Stimulated activated CD8-positive, alpha-beta memory T cell treated with anti-CD3 and anti-CD28 coated beads, Interleukin-15, amount 100 ng/mL, for 1 hour (primary cell): ENCODE data around the gene MLX.

Source experiments
- DNase-seq: peaks from one replicate; pipeline ENCODE4 v3.0.0-alpha.2; 2020; ENCODE audit warnings: low read depth

MLX gene

DNA sequence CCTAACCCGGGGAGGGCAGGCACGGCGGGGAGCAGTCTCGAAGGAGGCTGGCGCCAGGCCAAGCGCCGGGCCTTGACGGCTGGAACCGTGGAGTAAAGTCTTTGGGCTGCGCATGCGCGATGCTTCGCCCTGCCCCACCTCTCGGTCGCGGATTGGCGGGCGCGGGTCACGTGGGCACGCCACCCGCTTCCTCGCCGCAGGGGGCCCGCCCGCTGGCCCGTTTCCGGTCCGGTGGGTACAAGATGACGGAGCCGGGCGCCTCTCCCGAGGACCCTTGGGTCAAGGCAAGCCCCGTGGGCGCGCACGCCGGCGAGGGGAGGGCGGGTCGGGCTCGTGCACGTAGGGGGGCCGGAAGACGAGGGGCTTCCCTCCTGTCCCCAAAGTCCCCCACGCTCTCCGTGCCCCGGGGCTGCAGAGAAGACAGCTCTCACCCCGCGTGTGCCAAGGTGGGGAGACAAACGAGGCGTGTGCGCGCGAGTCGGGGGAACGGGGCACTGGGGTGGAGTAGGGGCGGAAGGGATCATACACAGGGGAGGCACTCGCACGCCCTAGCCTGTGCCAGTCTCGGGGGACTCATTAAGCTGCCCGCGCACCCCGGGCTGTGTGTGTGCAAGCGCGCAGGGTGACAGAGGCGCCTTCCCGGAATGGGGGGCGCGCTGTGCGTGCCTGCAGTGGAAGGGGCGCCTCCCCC, at the start of gene MLX:
Gene MLX, plus strand, starts transcription at position 218 of the 691 bp plus-strand sequence. Its CDS starts 25 bp downstream, at position 243.
- peak; percentile 79 for DNase-seq

DNA sequence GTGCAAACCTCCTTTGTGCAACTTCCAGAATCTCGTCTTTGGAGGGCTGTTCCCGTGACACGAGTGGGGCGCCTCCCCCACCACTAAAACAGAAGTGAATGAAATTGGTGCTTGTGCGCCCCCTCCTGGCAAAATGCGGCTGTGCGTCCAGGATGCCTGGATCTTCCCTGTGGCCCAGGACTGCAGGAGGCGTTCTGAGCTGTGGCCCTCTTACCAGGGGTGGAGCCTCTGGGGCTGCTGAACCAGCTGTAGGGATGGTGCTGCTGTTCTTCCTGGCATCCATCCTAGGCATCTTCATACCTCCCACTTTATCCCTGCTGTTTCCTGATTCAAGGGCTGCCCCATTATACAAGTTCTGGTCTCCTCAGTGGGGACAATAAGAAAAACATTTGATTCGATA, 49.4 kb upstream of the MLX start:
- peak; percentile 78 for DNase-seq

DNA sequence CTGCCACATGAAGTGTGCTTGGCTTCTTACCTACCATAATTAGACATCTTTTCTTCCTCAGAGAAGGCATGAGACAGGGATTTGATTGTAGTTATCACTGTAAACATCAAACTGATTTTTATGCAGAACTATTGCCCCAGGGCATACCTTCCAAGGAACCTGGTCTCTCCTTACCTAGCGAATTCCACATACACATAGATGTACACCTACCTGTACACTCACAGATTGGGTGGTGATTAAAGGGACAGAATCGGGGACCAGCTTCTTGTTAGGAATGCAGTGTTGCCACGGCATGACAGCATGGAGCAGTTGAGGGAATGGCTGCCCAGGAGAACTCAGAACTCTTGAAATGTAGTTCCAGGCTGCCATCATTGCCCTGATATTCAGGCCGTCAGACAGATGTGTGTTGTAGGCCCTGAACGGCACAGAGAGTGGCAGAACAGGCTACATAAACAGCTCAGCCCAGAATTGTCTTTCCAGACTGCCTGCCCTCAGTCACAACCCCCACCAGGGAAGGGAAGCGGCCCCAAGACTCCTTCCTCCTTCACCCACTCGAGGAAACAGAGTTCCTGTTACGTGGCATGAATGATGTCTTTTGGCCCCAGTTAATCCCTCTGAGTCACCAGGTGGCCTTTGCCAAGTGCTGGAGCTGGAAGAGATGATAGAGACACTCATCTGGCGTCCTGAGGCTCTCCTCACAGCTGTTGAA, 48.7 kb upstream of the MLX start:
- DNase-seq, result no peak

- no peak for DNase-seq
Observed at GRCh38 chr17:42518755-42519545, 48.0 kb upstream of the MLX start.

DNA sequence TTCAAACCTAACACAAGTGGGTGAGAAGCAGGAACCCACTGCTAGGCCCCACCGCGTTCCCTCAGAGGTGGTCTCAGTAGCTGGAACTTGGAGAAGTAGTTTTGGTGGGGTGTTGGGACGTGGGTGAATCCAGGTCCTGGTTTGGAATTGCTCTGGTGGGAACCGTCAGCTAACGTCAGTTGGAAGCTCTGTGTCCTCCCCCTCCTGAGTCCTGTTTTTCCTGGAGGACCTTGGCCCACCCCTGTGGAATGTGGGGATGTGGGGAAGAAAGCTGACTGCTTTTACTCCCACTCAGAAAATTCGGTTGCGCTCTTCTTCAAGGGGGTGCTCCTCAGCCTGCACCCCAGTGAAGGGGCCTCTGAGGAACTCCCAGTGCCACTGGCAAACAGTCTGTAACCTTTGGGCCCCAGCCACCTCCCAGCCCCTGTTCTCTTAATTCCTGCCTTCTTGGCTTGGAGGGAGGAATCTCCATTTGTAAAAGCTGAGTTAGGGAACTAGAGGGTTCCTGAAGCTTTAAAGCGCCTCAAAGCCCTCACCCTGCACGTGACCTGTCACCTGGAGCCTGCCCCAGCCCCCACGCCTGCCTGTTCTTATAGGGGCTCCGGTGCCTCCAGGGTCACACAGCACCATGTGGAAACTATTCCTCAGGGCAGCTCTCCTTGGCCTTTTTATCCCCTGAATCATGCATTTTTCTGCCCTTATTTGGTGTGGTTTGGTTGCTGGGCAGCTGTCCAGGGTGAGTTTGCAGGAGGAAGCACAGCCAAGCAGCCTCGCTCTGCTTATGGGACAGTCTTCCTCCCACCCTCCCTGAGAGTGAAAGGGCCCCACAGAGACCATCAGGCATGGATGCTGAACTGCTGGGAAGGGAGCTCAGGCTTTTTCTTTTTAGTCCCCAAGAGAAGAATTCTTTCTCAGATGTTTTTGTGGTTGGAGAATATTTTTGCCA, 47.1 kb upstream of the MLX start:
- no peak for DNase-seq

- no peak for DNase-seq
Observed at GRCh38 chr17:42520540-42520951, 46.4 kb upstream of the MLX start.

DNA sequence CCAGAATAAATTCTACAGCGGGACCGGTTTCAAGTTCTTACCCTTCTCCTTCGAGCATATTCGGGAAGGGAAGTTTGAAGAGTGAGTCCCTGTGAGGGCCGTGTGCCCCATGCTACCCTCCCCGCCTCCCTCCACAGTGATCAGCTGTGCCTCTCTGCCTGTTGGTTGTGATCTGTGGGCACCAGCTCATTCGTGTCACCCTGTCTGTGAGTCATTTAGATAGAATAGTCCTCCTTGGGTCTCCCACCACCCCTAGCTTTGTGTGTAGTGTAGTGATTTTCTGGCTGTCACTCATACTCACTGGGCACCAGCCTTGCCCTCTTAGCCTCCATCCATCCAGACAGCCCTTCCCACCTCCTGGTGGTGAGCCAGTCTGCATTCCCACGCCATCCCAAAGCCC, 45.9 kb upstream of the MLX start:
- no peak for DNase-seq

- no peak for DNase-seq
Observed at GRCh38 chr17:42521666-42522262, 45.1 kb upstream of the MLX start.

GRCh38 chr17:42522263-42522790, 44.6 kb upstream of the MLX start:
- no peak for DNase-seq

GRCh38 chr17:42522798-42523278, 44.1 kb upstream of the MLX start:
- DNase-seq, result no peak

DNA sequence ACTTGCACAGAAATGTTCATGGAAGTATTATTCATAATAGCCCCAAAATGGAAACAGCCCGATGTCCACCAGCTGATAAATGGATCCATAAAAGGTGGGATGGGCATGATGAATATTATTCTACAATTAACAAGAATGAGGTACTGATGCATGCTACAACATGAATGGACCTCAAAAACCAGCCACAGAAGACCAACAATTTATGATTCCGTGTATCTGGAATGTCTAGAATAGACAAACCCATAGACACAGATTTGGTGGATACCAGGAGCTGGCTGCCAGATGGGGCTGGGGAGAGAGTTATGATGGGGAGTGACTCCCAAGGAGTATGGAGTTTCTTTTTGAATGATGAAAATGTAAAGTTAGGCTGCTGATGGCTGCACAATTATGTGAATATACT, 41.7 kb upstream of the MLX start:
- no peak for DNase-seq

DNA sequence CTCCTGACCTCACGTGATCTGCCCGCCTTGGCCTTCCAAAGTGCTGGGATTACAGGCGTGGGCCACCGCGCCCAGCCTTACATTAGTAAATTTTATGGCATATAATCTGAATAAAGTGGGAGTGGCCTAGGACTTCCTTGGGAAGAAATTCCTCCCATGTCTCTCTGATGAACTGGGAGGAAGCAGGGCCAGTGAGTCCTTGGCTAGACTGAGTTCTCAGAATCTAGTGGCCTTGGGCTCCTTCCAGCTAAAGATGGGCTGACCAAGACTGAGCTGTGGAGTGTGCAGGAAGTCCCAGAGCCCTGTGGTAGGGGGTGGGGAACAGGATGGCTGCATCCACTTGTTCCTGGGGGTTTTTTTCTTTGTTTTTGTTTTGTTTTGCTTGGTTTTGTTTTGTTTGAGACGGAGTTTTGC, 40.9 kb upstream of the MLX start:
- DNase-seq, result no peak

DNA sequence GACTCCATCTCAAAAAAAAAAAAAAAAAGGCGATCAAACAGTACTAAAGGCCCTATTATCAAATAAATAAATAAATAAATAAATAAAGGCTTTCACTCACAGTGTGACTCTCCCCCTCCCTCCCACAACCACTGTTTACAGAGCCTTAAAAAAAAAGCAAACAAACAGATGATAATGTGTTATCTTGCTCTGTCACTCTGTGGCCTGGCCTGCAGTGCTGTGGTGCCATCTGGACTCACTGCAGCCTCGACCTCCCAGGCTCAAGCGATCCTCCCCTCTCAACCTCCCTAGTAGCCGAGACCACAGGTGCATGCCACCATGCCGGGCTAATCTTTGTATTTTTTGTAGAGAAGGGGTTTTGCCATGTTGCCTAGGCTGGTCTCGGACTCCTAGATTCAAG, 39.0 kb upstream of the MLX start:
- DNase-seq, result no peak

GRCh38 chr17:42529061-42529460, 37.8 kb upstream of the MLX start:
- DNase-seq, result no peak

GRCh38 chr17:42530952-42531454, 35.9 kb upstream of the MLX start:
- no peak for DNase-seq

GRCh38 chr17:42531455-42532354, 35.2 kb upstream of the MLX start:
- DNase-seq, result no peak

- DNase-seq, result no peak
Observed at GRCh38 chr17:42535155-42536047, 31.5 kb upstream of the MLX start.

DNA sequence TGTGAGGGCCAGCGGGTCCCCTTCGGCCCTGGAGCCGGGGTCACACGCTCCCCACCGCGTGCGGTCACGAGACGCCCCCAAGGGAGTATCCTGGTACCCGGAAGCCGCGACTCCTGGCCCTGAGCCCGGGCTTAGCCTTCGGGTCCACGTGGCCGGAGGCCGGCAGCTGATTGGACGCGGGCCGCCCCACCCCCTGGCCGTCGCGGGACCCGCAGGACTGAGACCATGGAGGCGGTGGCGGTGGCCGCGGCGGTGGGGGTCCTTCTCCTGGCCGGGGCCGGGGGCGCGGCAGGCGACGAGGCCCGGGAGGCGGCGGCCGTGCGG, 30.9 kb upstream of the MLX start, which contains the start of gene NAGLU:
Gene NAGLU, plus strand, starts transcription at position 194 of the 324 bp plus-strand sequence. Its CDS starts 32 bp downstream, at position 226.
- peak; percentile 63 for DNase-seq
